NT2/D1 (cell line): ENCODE results near the gene MTOR.
A peak's percentile ranks its signal among the peaks of the same experiment; 100 is the strongest.
"Not testable (repeated sequence)": the region's sequence is repeated elsewhere in the genome, so short reads cannot be mapped to it uniquely, and the experiment has no call there.

ENCODE experiments used
- DNase-seq: peaks from one replicate; pipeline ENCODE4 v3.0.0-alpha.2; 2011; ENCODE audit warnings: low read depth, low spot score
- H3K27me3 ChIP-seq: 2 replicates; pipeline ENCODE4 v1.6.0; 2011; ENCODE audit warnings: mild to moderate bottlenecking; ENCODE audit not compliant: insufficient read length, insufficient read depth
- H3K36me3 ChIP-seq: 2 replicates; pipeline ENCODE4 v1.6.1; 2011; ENCODE audit warnings: mild to moderate bottlenecking, low read length, mixed read lengths; ENCODE audit not compliant: insufficient read depth, insufficient read length
- H3K4me1 ChIP-seq: 2 replicates; pipeline ENCODE4 v1.5.1; 2011; ENCODE audit not compliant: insufficient read depth, insufficient read length
- H3K4me3 ChIP-seq: 2 replicates; pipeline ENCODE4 v1.5.1; 2011; ENCODE audit warnings: low read depth; ENCODE audit not compliant: insufficient read length
- H3K9ac ChIP-seq: 2 replicates; pipeline ENCODE4 v1.6.0; 2011; ENCODE audit warnings: low read depth; ENCODE audit not compliant: insufficient read length
- H3K9me3 ChIP-seq: 2 replicates; pipeline ENCODE4 v1.5.1; 2011; ENCODE audit warnings: mild to moderate bottlenecking, low read length; ENCODE audit not compliant: insufficient read depth
- SUZ12 ChIP-seq: IDR thresholded peaks from 2 replicates; pipeline ENCODE4 v1.6.1; 2011; ENCODE audit not compliant: insufficient read length, insufficient read depth; ENCODE audit errors: extremely low read depth
- YY1 ChIP-seq: IDR thresholded peaks from 2 replicates; pipeline ENCODE4 v1.6.1; 2011; ENCODE audit not compliant: insufficient read length, insufficient read depth
- ZNF274 ChIP-seq: IDR thresholded peaks from 2 replicates; pipeline ENCODE4 v1.6.1; 2011; ENCODE audit warnings: mild to moderate bottlenecking, low read depth, low read length

The MTOR gene

DNA sequence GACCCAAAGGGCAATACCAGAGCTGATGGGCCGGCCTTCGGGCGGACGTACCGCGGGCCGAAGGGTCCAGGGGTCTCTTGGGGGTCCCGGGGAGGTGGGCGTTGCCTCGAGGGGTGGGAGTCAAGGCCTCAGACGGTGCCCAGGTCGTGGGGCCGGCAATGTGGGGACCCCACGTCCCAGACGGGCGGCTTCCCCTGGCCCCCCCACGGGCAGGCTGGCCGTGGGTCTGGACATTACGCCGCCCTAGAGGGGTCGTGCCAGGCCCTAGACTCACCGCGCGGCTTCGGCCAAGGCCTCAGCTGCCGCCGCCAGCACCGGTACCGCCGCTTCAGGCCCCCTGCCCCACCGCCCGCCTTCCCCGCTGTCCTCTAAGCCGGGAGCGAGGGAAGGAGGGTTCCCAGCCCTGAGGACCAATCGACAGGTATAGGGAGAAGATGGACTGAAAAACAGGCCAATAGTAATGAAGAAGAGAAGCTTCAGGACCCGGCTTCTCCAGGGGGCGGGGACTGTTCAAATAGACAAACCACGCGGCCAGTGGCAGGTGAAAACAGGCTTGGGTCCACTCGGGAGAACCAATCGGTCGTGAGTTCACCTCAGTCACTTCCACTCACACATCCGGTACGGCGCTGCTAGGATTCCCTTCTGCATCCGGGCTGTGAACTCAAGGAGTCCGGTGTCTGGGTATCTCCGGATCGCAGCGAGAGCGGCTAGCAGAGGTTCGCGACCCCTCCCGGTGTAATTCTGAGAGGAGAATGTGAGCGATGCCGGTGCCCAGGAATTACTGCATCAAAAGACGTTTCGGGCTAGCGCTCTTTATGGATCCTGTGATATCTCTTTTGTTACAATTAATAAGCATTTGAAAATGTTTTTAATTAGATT, at the start of gene MTOR:
MTOR (minus strand) TSS at position 381 of the 879 bp plus-strand sequence. CDS start 3,142 bp downstream, outside the sequence.
- Histone ChIP-seq H3K27me3 (no peaks in the 10 kb centered on the region), H3K9ac (peak within 1 kb of the TSS; percentile 97), H3K4me1 (no peaks in the 10 kb centered on the region), H3K4me3 (peak within 1 kb of the TSS; percentile 88), H3K9me3 (no peaks in the 10 kb centered on the region), H3K36me3 (peaks cover 22% of the 10 kb centered on the region)
- TF ChIP-seq YY1: no peak
- TF ChIP-seq ZNF274: no peak
- TF ChIP-seq SUZ12: no peak
- DNase-seq: peak; percentile 97

DNA sequence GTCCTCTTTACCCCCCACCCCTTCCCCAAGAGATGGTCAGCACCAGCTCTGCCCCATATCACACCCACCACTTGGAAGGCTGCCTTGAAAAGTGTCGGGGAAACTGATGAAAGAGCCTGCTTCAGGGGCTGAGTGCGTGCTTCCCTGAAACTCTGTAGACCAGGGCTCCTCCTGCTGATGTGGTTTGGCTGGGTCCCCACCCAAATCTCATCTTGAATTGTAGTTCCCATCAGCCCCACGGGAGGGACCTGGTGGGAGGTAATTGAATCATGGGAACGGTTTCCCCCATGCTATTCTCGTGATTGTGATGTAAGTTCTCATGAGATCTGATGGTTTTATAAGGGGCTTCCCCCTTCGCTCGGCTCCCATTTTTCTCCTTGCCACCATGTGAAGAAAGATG, 47.0 kb upstream of the MTOR start:
- no peak for TF ChIP-seq ZNF274
- TF ChIP-seq SUZ12: no peak
- TF ChIP-seq YY1: no peak
- peaks cover 2% of the 10 kb centered on the region for H3K4me1 ChIP-seq
- no peaks in the 10 kb centered on the region for H3K27me3 ChIP-seq
- H3K36me3 ChIP-seq: no peaks in the 10 kb centered on the region
- DNase-seq: no peak
- H3K4me3 ChIP-seq: no peak overlapping the region
- no peak overlapping the region for H3K9ac ChIP-seq
- no peaks in the 10 kb centered on the region for H3K9me3 ChIP-seq

DNA sequence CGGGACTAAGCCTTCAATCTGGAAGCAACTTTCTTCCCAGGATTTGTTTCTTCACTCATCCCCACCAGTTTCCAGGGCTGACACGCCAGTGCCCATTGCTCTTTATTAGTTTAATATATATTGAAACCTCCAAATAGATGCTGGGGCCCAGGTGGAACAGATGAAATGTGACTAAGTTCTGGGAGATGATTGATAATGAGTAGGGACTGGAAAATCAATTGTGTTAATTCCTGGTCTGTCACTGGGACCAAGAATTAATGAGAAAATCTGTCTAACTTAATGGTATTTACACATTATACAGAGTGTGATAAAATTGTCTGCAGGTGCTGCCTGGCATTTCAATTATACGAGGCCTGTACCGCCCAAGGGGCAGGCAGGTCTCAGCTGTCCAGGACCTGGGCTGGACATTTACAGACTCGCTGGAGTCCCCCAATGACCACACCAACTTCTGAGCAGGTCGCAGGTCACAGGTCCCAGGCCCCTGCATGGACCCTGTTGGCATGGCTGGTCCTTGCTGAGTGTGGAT, 46.4 kb upstream of the MTOR start:
- Histone ChIP-seq H3K27me3 (no peaks in the 10 kb centered on the region), H3K9me3 (no peaks in the 10 kb centered on the region), H3K4me3 (no peak overlapping the region), H3K36me3 (no peaks in the 10 kb centered on the region), H3K4me1 (peaks cover 2% of the 10 kb centered on the region), H3K9ac (no peak overlapping the region)
- TF ChIP-seq ZNF274 (no peak), SUZ12 (no peak), YY1 (no peak)
- DNase-seq: no peak

DNA sequence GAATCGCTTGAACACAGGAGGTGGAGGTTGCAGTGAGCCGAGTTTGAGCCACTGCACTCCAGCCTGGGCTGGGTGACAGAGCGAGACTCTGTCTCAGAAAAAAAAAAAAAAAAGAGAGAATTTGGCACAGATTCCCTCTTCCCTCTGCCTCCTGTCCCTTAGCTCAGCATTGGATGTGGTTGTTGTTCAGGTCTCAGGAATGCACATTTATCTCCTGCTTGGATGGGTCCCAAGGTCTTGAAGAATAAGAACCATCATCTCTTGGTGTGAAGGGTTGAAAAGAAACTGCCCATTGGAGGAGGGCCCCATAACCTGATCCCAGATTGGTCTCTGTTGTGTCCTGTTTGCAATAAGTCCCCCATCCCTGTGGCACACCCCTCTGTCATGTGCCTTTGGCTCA, 45.5 kb upstream of the MTOR start:
- H3K4me1 ChIP-seq: peaks cover 2% of the 10 kb centered on the region
- no peaks in the 10 kb centered on the region for H3K9me3 ChIP-seq
- no peak overlapping the region for H3K4me3 ChIP-seq
- no peak for DNase-seq
- H3K36me3 ChIP-seq: no peaks in the 10 kb centered on the region
- no peak overlapping the region for H3K9ac ChIP-seq
- no peak for TF ChIP-seq ZNF274
- H3K27me3 ChIP-seq: no peaks in the 10 kb centered on the region

DNA sequence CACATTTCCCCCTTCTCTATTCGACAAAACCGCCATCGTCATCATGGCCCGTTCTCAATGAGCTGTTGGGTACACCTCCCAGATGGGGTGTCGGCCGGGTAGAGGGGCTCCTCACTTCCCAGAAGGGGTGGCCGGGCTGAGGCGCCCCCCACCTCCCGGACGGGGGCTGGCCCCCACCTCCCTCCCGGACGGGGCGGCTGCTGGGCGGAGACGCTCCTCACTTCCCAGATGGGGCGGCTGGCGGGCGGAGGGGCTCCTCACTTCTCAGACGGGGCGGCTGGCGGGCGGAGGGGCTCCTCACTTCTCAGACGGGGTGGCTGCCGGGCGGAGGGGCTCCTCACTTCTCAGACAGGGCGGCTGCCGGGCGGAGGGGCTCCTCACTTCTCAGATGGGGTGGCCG, 43.2 kb upstream of the MTOR start:
- not testable (repeated sequence) for H3K4me1 ChIP-seq, H3K36me3 ChIP-seq, H3K4me3 ChIP-seq, H3K9me3 ChIP-seq, DNase-seq, H3K9ac ChIP-seq, H3K27me3 ChIP-seq

DNA sequence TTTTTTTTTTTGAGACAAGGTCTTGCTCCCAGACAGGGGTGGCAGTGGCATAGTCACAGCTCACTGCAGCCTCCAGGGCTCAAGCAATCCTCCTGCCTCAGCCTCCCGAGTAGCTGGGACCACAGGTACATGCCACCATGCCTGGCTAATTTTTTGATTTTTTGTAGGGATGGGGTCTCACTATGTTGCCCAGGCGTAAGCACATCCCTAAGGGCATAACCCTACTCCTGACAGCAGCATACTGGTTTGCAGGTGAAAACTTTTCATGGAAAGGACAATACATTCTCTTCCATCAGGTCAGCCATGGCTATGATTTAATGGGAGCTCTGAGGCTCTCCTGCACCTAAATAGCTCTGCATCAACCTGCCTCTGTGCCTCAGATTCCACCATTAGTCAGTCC, 40.0 kb upstream of the MTOR start:
- H3K9me3 ChIP-seq: no peaks in the 10 kb centered on the region
- no peak for TF ChIP-seq YY1
- no peak for TF ChIP-seq ZNF274
- TF ChIP-seq SUZ12: no peak
- H3K4me1 ChIP-seq: peaks cover 5% of the 10 kb centered on the region
- H3K9ac ChIP-seq: no peak overlapping the region
- no peak for DNase-seq
- H3K4me3 ChIP-seq: no peak overlapping the region
- H3K27me3 ChIP-seq: no peaks in the 10 kb centered on the region
- no peaks in the 10 kb centered on the region for H3K36me3 ChIP-seq

DNA sequence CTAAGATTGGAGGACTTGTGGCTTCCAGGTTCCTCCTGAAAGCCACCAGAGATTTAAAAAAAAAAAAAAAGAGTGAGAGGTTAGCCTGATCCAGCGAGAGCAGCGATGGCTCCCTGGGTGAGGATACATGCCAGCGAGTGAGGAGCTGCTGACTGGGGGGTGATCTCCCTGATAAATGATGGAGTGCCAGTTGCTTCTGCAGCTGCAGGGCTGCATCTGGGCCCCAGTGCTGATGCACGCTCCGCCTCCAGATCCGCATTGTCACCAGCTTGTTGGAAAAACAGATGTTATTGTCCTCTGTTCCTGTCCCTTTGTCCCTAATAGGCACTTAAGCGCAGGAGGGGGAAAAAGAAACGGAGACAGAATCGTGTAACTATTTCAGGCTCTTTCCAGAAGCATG, 39.2 kb upstream of the MTOR start:
- Histone ChIP-seq H3K4me1 (peaks cover 5% of the 10 kb centered on the region), H3K27me3 (no peaks in the 10 kb centered on the region), H3K9me3 (no peaks in the 10 kb centered on the region), H3K36me3 (no peaks in the 10 kb centered on the region), H3K4me3 (no peak overlapping the region), H3K9ac (no peak overlapping the region)
- DNase-seq: no peak
- no peak for TF ChIP-seq ZNF274
- no peak for TF ChIP-seq YY1
- no peak for TF ChIP-seq SUZ12
